ENCODE data around the gene EIF4ENIF1.

DNA sequence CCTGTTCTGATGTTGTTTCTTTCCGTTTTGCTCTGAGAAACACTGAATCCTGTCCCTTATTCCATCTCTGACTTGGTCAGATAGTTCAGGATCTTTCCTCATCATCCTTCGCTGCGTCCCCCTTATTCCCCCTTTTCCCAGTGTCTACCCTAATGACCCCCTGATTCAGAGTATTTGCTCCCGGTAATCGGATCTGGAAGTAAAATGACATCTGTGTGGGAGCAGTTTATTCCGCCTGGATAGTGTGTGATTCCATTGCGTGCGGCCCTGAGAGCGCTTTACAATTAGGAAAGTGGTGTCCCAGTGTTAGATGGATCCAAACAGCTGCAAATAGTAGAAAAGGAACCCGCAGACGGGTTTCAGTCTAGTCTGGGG, 89.6 kb downstream of the EIF4ENIF1 start:
- TF ChIP-seq, protein P1, sequence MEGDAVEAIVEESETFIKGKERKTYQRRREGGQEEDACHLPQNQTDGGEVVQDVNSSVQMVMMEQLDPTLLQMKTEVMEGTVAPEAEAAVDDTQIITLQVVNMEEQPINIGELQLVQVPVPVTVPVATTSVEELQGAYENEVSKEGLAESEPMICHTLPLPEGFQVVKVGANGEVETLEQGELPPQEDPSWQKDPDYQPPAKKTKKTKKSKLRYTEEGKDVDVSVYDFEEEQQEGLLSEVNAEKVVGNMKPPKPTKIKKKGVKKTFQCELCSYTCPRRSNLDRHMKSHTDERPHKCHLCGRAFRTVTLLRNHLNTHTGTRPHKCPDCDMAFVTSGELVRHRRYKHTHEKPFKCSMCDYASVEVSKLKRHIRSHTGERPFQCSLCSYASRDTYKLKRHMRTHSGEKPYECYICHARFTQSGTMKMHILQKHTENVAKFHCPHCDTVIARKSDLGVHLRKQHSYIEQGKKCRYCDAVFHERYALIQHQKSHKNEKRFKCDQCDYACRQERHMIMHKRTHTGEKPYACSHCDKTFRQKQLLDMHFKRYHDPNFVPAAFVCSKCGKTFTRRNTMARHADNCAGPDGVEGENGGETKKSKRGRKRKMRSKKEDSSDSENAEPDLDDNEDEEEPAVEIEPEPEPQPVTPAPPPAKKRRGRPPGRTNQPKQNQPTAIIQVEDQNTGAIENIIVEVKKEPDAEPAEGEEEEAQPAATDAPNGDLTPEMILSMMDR (IDR thresholded peaks at IDR 0.05): no peak
- TF ChIP-seq POLR2A (IDR thresholded peaks at IDR 0.05): no peak
